GM19239 (cell line): ENCODE results near the gene BRD3OS.

Source experiments
- DNase-seq: peaks from one replicate; pipeline ENCODE4 v3.0.0; 2011; ENCODE audit warnings: low spot score; ENCODE audit not compliant: insufficient read length
- FAIRE-seq: peaks from 2 replicates; lab custom pipeline; 2011; peaks lifted over from hg19 to GRCh38; lab: Jason Lieb, UNC

The BRD3OS gene

GRCh38 chr9:134048582-134048968 is 23.3 kb downstream of the BRD3OS start:
- no peak for FAIRE-seq

DNA sequence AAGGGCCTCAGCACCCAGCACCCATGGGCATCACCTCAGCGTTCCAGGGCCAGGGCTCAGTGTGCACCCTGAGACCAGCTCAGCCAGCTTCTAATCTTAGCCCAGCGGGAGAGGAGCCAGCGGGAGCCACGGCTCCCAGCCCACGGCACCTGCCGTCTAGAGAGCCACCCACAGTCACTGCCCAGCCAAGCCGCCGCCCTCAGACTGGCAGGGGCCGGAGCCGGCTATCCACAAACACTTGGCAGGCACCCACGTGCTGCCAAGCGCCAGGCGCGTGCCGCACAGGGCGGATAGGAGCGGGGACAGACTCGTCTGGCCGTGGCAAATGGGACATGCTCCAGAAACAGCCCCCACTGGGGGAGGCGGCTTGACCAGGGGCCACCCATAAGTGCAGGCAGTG is 24.0 kb downstream of the BRD3OS start:
- no peak for DNase-seq
- no peak for FAIRE-seq

More at GRCh38 chr9:134048582-134048968, 23.3 kb downstream of the BRD3OS start:
- no peak for DNase-seq

- no peak for FAIRE-seq
- DNase-seq = no peak
Measured at GRCh38 chr9:134049772-134050588, 24.7 kb downstream of the BRD3OS start.

DNA sequence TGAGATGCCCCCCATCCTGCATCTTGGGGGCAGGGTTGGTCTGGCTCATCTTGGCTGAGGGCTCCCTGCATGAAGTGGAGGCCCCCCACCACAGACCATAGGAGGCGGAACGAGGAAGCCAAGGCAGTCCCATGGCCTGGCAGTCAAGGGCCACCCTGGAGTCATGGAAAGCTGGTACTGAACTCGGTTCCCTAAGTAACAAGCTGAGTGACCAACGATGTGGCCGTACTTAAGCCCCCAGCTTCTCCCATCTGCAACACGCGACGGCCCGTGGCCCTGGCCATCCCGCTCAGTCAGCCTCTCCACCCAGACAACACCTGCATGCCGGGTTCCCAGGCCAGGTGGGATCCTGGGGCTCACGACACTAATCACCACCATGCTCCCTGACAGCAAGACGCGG is 25.4 kb downstream of the BRD3OS start:
- DNase-seq (no peak), FAIRE-seq (no peak)

- no peak for DNase-seq
- no peak for FAIRE-seq
Measured at GRCh38 chr9:134051319-134051718, 26.0 kb downstream of the BRD3OS start.

DNA sequence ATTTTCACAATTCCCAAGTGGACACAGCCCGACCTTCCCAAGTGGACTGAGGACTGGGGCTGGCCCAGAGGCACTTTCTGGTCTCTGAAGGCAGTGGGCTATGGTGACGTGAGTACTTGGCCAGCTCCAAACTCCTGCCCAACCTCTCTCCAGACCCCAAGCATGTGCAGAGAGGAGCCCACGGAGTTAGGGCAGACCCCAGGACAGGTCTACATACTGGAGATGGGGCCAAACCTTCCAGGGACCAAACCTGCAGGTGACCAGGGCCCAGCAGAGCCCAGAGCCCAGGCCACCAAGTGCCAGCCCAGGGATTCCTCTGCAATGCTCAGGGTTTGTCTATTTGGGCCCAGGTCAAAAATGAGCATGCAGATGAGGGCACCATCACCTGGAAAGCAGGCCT is 27.2 kb downstream of the BRD3OS start:
- DNase-seq = no peak
- no peak for FAIRE-seq

- FAIRE-seq = no peak
- DNase-seq = no peak
Measured at GRCh38 chr9:134052941-134053340, 27.7 kb downstream of the BRD3OS start.

GRCh38 chr9:134053401-134053871 is 28.2 kb downstream of the BRD3OS start:
- FAIRE-seq = no peak
- DNase-seq = no peak

DNA sequence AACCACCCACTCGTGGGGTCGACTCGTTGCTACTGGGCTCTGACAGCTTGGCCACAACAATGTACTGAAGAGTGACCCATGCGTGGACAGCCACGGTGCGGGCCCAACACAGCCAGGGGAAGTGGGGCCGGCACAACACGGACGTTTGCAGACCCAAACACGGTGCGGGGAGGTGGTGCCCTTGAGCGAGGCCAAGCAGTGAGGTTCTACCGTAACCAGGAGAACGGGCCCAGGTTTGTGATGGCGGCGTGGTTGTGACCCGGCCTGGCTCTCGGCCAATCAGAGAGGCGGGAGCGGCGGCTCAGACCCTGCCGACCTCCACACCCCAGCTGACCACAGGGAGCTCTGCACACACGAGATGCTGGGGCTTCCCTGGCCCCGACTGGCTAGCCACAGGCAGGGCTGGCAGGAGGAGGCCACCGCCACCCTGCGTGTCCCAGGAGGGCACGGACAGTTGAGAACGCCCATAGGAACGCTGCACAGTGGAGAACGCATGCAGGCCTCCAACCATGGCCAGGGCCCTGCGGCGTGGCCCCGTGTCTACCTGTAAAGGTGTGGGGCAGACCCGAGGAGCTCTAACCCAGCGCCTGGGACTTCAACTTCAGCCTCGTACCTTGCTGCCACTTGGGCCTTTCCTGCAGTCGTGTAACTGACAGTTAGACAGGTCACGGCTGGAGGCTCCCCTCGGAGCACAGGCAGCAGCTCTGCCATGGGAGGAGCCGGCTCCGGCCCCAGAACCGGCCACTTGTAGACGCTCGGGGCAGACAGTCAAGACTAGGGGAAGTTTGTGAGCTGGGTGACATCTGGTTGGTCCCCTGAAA is 28.9 kb downstream of the BRD3OS start:
- FAIRE-seq = no peak
- DNase-seq = no peak

DNA sequence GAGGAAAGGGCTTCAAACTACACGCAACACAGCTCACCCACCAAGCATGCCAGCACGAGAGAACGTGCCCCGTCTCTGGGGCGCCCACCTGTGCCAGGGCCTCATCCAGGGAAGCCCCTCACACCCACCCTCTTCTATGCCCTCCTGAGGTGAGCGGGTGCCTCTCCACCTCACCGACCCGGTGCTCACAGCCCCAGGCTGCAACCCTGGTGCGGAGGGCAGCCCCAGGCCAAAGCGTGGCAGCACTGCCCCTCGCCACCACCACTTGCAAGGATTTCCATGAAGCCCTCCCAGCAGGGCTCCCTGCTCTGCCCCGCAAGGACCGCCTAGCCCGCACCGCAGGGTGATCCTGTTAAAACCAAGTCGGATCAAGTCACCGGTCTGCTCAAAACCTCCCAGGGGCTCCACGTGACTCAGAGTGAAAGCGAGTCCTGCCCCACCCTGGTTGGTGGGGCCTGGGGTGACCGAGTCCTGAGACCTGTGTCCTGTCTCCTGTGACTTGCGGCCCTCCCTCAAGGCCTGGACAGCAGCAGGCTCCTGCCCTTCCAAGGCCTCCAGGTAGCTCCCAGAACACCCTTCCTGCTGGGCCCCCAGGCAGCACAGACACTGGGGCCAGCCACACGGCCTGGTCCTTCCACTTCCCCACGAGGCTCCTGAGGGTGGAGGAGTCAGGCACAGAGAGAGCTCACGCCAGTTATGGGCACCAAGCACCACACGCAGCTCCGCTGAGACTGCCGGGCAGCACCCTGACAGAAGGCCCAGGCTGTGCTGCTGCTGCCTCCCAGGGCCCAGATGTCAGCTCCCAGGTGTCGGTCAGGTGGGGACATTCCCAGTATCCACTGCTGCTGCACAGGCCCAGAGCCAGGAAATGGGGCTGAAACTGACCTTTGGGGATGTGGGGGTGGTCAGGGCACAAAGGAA is 29.9 kb downstream of the BRD3OS start:
- DNase-seq (no peak), FAIRE-seq (no peak)

GRCh38 chr9:134055981-134056461 is 30.7 kb downstream of the BRD3OS start:
- FAIRE-seq = no peak
- DNase-seq = no peak

DNA sequence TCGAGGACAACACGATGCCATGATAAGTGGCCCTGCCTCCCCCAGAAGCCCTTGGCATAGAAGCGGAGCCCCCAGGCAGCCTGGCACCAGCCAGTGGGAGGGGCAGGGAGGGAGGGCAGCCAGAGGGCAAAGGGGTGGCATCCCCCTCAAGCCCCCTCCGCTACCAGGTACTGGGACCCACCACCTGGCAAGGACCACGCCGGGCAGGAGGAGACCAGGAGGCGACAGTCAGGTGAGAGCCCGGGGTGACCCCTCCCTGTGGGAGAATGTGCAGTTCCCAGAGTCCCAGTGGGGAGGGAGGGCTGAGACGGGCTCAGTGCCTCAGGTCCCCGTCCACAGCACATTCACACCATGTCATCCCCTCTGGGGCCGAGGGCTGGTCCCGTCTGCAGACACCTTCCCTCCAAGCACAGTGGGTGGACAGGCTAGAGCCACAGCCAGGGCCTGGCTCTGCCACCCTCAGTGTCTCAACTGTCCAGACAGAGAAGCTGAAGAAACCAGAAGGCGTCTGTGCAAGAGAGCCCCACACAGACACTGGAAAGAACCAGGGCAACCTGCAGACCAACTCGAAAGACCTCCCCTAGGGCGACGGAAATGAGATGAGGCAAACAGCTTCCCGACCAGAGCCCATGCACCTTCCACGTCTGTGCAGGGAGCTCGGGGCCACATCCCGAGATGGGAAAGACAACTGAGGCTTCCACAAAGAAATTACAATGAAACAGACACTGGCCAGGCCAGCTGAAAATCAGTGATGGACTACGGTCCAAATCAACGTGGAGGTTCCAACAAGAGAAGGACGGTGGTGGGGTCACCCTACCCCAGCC is 31.4 kb downstream of the BRD3OS start:
- no peak for DNase-seq
- FAIRE-seq = no peak

- DNase-seq = no peak
- FAIRE-seq = no peak
Measured at GRCh38 chr9:134057307-134057657, 32.0 kb downstream of the BRD3OS start.

GRCh38 chr9:134057751-134058701 is 32.7 kb downstream of the BRD3OS start:
- FAIRE-seq (no peak), DNase-seq (no peak)

DNA sequence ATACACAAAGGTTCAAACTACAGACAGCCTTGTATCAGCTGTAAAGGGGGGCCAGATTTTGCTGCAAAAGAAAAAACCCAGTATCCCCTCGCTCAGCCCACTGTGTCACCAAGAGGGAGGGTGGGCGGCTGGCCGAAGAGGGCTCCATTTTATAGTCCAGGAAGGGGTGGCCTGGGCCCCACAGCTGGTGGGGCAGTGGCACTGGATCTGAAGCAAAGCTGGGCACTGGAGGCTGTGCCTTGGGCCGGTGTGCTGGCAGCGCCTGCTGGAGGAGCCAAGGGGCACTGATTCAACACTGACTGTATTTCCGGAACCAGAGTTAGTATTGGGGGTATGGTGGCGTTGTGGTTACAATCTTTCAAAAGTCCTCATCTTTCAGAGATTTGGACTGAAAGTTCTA is 33.4 kb downstream of the BRD3OS start:
- DNase-seq (no peak), FAIRE-seq (no peak)

DNA sequence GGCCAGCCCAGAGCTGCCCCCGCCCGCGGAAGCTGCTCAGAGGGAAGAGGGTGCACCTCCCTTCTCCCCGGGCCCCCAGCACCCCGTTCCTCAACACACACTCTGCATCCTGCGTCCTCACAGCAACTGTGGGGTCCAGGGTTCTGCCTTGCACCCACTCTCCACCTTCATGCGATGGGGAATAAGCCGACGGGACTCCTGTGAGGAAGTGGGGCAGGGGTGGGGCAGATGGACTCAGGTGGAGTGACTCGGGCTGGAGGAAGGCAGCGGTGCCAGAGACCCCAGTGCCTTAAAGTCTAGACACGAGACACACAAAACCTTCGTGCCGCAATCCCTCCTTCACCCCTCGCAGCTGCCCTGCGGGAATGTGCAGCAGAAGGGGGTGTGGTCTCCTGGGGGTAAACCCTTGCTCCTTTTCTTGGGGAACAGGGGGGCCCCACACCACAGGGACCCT is 33.9 kb downstream of the BRD3OS start:
- no peak for FAIRE-seq
- DNase-seq = no peak

GRCh38 chr9:134059661-134060395 is 34.5 kb downstream of the BRD3OS start:
- peak; percentile 97 for FAIRE-seq
- peak; percentile 91 for DNase-seq

- DNase-seq = no peak
- FAIRE-seq = peak; percentile 68
Measured at GRCh38 chr9:134060546-134060945, 35.3 kb downstream of the BRD3OS start.
